GM23248 (cell line): ENCODE data around the gene TCF12.

Experiments used
- EZH2 ChIP-seq: fragments of 200-600 bp; sonication (generic); IDR thresholded peaks from 2 replicates; pipeline ENCODE4 v1.6.1; 2018; ENCODE audit warnings: antibody characterized with exemption, mild to moderate bottlenecking; ENCODE audit not compliant: insufficient read depth, poor library complexity, severe bottlenecking
- EZH2phosphoT487 ChIP-seq: fragments of 200-600 bp; sonication (generic); IDR thresholded peaks from 2 replicates; pipeline ENCODE4 v1.6.1; 2018; ENCODE audit warnings: antibody characterized with exemption, moderate library complexity, mild to moderate bottlenecking, low read depth; ENCODE audit not compliant: insufficient read depth

DNA sequence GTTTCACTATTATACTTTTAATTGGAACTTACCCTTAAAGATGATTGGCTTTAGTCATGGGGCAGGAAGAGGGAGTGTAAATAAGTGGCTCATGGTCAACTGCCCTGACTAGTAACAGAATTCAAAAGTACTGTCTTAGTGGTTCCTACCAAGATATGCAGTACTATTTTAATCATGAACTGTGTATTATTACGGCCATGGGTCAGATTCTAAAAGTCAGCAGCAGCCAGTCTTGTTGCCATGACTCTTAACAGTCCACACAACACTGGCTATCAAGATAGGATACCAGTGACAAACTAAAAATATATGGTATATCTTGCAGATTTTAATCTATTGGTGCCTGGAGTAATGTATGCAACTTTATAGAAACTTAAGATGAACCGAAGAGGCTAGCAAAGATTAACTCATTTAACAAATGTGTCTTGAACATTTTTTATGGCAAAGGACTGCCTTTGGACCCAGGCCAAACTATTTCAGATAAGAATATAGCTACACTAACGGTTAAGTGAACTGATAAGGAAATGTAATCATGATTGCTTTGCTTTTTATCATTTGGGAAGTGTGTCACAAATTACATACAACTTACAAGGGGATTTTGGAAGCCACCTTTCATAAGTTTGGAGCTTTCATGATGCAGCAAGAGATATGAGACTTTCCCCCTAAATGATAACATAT is 163.7 kb downstream of the TCF12 start:
- TF ChIP-seq EZH2 (no peak), EZH2phosphoT487 (no peak)
